OCI-LY3 (cell line): ENCODE results near the gene TTC7B.

ENCODE experiments used
- EZH2phosphoT487 ChIP-seq: fragments of 200-600 bp; shearing (Covaris generic); IDR thresholded peaks from 2 replicates; pipeline ENCODE4 v1.6.1; 2018; ENCODE audit warnings: antibody characterized with exemption, mixed run types, low read depth
- TF ChIP-seq, protein P1 (sequence below): fragments of 200-600, 300-600 bp; sonication (generic); IDR thresholded peaks from 2 replicates; pipeline ENCODE4 v1.5.1; 2014; ENCODE audit warnings: antibody characterized with exemption, low read length, low read depth

DNA sequence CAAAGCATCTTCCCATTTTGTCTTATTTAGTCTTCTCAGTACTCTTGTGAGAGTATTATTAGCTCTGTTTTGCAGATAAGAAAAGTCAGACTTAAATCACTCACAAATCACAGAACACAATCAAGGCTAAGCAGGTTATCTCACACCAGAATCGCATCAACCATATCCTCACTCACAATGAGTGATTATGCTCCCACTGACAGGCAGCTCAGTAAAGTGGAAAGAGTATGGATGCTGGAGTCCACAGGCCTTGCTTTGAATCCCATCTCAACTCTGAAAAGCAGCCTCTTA, 43.1 kb downstream of the TTC7B start:
- TF ChIP-seq, protein P1, sequence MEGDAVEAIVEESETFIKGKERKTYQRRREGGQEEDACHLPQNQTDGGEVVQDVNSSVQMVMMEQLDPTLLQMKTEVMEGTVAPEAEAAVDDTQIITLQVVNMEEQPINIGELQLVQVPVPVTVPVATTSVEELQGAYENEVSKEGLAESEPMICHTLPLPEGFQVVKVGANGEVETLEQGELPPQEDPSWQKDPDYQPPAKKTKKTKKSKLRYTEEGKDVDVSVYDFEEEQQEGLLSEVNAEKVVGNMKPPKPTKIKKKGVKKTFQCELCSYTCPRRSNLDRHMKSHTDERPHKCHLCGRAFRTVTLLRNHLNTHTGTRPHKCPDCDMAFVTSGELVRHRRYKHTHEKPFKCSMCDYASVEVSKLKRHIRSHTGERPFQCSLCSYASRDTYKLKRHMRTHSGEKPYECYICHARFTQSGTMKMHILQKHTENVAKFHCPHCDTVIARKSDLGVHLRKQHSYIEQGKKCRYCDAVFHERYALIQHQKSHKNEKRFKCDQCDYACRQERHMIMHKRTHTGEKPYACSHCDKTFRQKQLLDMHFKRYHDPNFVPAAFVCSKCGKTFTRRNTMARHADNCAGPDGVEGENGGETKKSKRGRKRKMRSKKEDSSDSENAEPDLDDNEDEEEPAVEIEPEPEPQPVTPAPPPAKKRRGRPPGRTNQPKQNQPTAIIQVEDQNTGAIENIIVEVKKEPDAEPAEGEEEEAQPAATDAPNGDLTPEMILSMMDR: no peak
- TF ChIP-seq EZH2phosphoT487: no peak
